Central memory CD8-positive, alpha-beta T cell (primary cell): Measurements from ENCODE around the gene LTA.

Experiments
- ATAC-seq: fragments of 150-1000 bp; cut with Tn5 transposase; replicated peaks from 2 replicates; pipeline ENCODE4 v1.10.0; 2022; ENCODE audit warnings: mild to moderate bottlenecking, moderate FRiP score, moderate number of reproducible peaks; ENCODE audit not compliant: poor library complexity, severe bottlenecking; ENCODE audit errors: extremely low read depth
- DNase-seq, 2 donors: peaks; one replicate each; pipeline ENCODE4 v3.0.0; 2021; ENCODE audit warnings: low spot score in 2 of 2
- H3K27ac Mint-ChIP-seq: one replicate; pipeline ENCODE4 v1.8.0; 2022; ENCODE audit warnings: low read depth, mild to moderate bottlenecking, moderate library complexity, mixed read lengths
- H3K27me3 Mint-ChIP-seq: one replicate; pipeline ENCODE4 v1.8.0; 2022; ENCODE audit warnings: mixed read lengths
- H3K36me3 Mint-ChIP-seq: one replicate; pipeline ENCODE4 v1.8.0; 2022; ENCODE audit warnings: mild to moderate bottlenecking, moderate library complexity, mixed read lengths; ENCODE audit not compliant: insufficient read depth
- H3K4me1 Mint-ChIP-seq: one replicate; pipeline ENCODE4 v1.8.0; 2022; ENCODE audit warnings: mixed read lengths
- H3K4me3 Mint-ChIP-seq: one replicate; pipeline ENCODE4 v1.8.0; 2022; ENCODE audit warnings: mild to moderate bottlenecking, moderate library complexity, mixed read lengths
- H3K9me3 Mint-ChIP-seq: one replicate; pipeline ENCODE4 v1.8.0; 2022; ENCODE audit warnings: mixed read lengths

Gene LTA

GRCh38 chr6:31534011-31534410, 38.1 kb upstream of the LTA start:
- no peaks in the 10 kb centered on the region for H3K9me3 Mint-ChIP-seq
- H3K4me3 Mint-ChIP-seq = no peak overlapping the region
- no peaks in the 10 kb centered on the region for H3K27me3 Mint-ChIP-seq
- H3K36me3 Mint-ChIP-seq = peaks cover 85% of the 10 kb centered on the region
- H3K4me1 Mint-ChIP-seq = peaks cover 47% of the 10 kb centered on the region
- DNase-seq (no peak), ATAC-seq (no peak)
- peak overlapping the region; percentile 68 for H3K27ac Mint-ChIP-seq

- DNase-seq (no peak), ATAC-seq (no peak)
- Mint-ChIP-seq H3K27me3 (no peaks in the 10 kb centered on the region), H3K9me3 (no peaks in the 10 kb centered on the region), H3K4me3 (no peak overlapping the region), H3K4me1 (peaks cover 53% of the 10 kb centered on the region), H3K36me3 (peaks cover 91% of the 10 kb centered on the region), H3K27ac (peak overlapping the region; percentile 68)
Measured at GRCh38 chr6:31534521-31535040, 37.5 kb upstream of the LTA start.

GRCh38 chr6:31535538-31536324, 36.4 kb upstream of the LTA start:
- DNase-seq = no peak
- Mint-ChIP-seq H3K36me3 (peaks cover 91% of the 10 kb centered on the region), H3K27ac (no peak overlapping the region), H3K27me3 (no peaks in the 10 kb centered on the region), H3K4me3 (no peak overlapping the region), H3K9me3 (no peaks in the 10 kb centered on the region), H3K4me1 (peaks cover 58% of the 10 kb centered on the region)
- ATAC-seq = no peak

- Mint-ChIP-seq H3K27ac (peak overlapping the region; percentile 99), H3K9me3 (no peaks in the 10 kb centered on the region), H3K4me3 (peak overlapping the region; percentile 98), H3K4me1 (peaks cover 53% of the 10 kb centered on the region), H3K27me3 (no peaks in the 10 kb centered on the region), H3K36me3 (peaks cover 79% of the 10 kb centered on the region)
- DNase-seq = no peak
- ATAC-seq = no peak
Measured at GRCh38 chr6:31538805-31539400, 33.2 kb upstream of the LTA start.

GRCh38 chr6:31540640-31541039, 31.4 kb upstream of the LTA start:
- no peaks in the 10 kb centered on the region for H3K27me3 Mint-ChIP-seq
- peaks cover 52% of the 10 kb centered on the region for H3K4me1 Mint-ChIP-seq
- peaks cover 61% of the 10 kb centered on the region for H3K36me3 Mint-ChIP-seq
- H3K27ac Mint-ChIP-seq = peak overlapping the region; percentile 99
- ATAC-seq (no peak), DNase-seq (no peak)
- no peaks in the 10 kb centered on the region for H3K9me3 Mint-ChIP-seq
- peak overlapping the region; percentile 98 for H3K4me3 Mint-ChIP-seq

GRCh38 chr6:31541059-31541657, 30.9 kb upstream of the LTA start:
- Mint-ChIP-seq H3K4me3 (peak overlapping the region; percentile 98), H3K36me3 (peaks cover 56% of the 10 kb centered on the region), H3K27me3 (no peaks in the 10 kb centered on the region), H3K9me3 (no peaks in the 10 kb centered on the region), H3K27ac (peak overlapping the region; percentile 99), H3K4me1 (peaks cover 47% of the 10 kb centered on the region)
- ATAC-seq = peak; percentile 59
- peak; percentile 59 to 78 for DNase-seq

GRCh38 chr6:31541658-31542521, 30.2 kb upstream of the LTA start, which contains the start of gene DDX39B:
DDX39B (minus strand) TSS chr6:31542003; CDS start chr6:31540532, 1,471 bp downstream.
- DNase-seq = peak; percentile 80 to 91
- Mint-ChIP-seq H3K9me3 (no peaks in the 10 kb centered on the region), H3K4me1 (peaks cover 48% of the 10 kb centered on the region), H3K4me3 (peak within 1 kb of the TSS; percentile 98), H3K27me3 (no peaks in the 10 kb centered on the region), H3K27ac (peak within 1 kb of the TSS; percentile 99), H3K36me3 (peaks cover 52% of the 10 kb centered on the region)
- peak; percentile 74 for ATAC-seq

GRCh38 chr6:31543639-31544038, 28.4 kb upstream of the LTA start:
- no peak for DNase-seq
- Mint-ChIP-seq H3K36me3 (peaks cover 36% of the 10 kb centered on the region), H3K27me3 (no peaks in the 10 kb centered on the region), H3K9me3 (no peaks in the 10 kb centered on the region), H3K4me1 (peaks cover 55% of the 10 kb centered on the region), H3K4me3 (no peak overlapping the region), H3K27ac (no peak overlapping the region)
- ATAC-seq = no peak

GRCh38 chr6:31544676-31545075, 27.4 kb upstream of the LTA start:
- DNase-seq (no peak), ATAC-seq (no peak)
- H3K36me3 Mint-ChIP-seq = peaks cover 26% of the 10 kb centered on the region
- H3K4me1 Mint-ChIP-seq = peaks cover 45% of the 10 kb centered on the region
- H3K27ac Mint-ChIP-seq = no peak overlapping the region
- H3K9me3 Mint-ChIP-seq = no peaks in the 10 kb centered on the region
- H3K4me3 Mint-ChIP-seq = no peak overlapping the region
- H3K27me3 Mint-ChIP-seq = no peaks in the 10 kb centered on the region

GRCh38 chr6:31545291-31545690, 26.8 kb upstream of the LTA start:
- Mint-ChIP-seq H3K4me1 (peaks cover 38% of the 10 kb centered on the region), H3K4me3 (no peak overlapping the region), H3K36me3 (peaks cover 22% of the 10 kb centered on the region), H3K27me3 (no peaks in the 10 kb centered on the region), H3K9me3 (no peaks in the 10 kb centered on the region), H3K27ac (no peak overlapping the region)
- no peak for DNase-seq
- no peak for ATAC-seq

- ATAC-seq (peak; percentile 52), DNase-seq (peak; percentile 66 to 76)
- H3K36me3 Mint-ChIP-seq = peaks cover 13% of the 10 kb centered on the region
- no peaks in the 10 kb centered on the region for H3K9me3 Mint-ChIP-seq
- no peaks in the 10 kb centered on the region for H3K27me3 Mint-ChIP-seq
- H3K4me3 Mint-ChIP-seq = peak within 1 kb of the TSS; percentile 85
- peak within 1 kb of the TSS; percentile 90 for H3K27ac Mint-ChIP-seq
- peaks cover 32% of the 10 kb centered on the region for H3K4me1 Mint-ChIP-seq
Measured at GRCh38 chr6:31546339-31546957, 25.6 kb upstream of the LTA start, which contains the start of gene ATP6V1G2. ATP6V1G2 (minus strand) TSS chr6:31546608; CDS start chr6:31546559, 49 bp downstream.
